ENCODE results near the gene ATOH8. TPM values are rescaled to one million over a fixed set of nuclear protein-coding genes. Genes with fewer than 3 reads are reported as not detected.

Gene ATOH8
- total RNA-seq, 1 experiment from 2014 or later, result 0.81 TPM

GRCh38 chr2:85763132-85763531 is 9.3 kb downstream of the ATOH8 start:
- no peaks in the 10 kb centered on the region for H3K9me3 Mint-ChIP-seq
- H3K27ac Mint-ChIP-seq, result no peak overlapping the region
- no peaks in the 10 kb centered on the region for H3K36me3 Mint-ChIP-seq
- POLR2A ChIA-PET, result no interaction called here
- peaks cover 48% of the 10 kb centered on the region for H3K27me3 Mint-ChIP-seq (ENCODE audit: low read depth)
- TF ChIP-seq JUN (CRISPR knock-in tag; IDR thresholded peaks at IDR 0.05) (no peak), ZNF263 (CRISPR knock-in tag; IDR thresholded peaks at IDR 0.05; ENCODE audit: low read depth) (no peak), IRF2 (CRISPR knock-in tag; IDR thresholded peaks at IDR 0.05; ENCODE audit: borderline replicate concordance, low read depth) (no peak), ELF4 (CRISPR knock-in tag; IDR thresholded peaks at IDR 0.05; ENCODE audit: low read depth) (no peak), ZNF425 (CRISPR knock-in tag; conservative IDR thresholded peaks at IDR 0.05) (no peak), ARID4B (CRISPR knock-in tag; IDR thresholded peaks at IDR 0.05; ENCODE audit: borderline replicate concordance) (no peak), CREB1 (CRISPR knock-in tag; IDR thresholded peaks at IDR 0.05) (no peak), ATF2 (CRISPR knock-in tag; IDR thresholded peaks at IDR 0.05; ENCODE audit: borderline replicate concordance, low read depth) (no peak), GABPB1 (CRISPR knock-in tag; IDR thresholded peaks at IDR 0.05) (no peak), RORB (CRISPR knock-in tag; IDR thresholded peaks at IDR 0.05) (no peak), E2F4 (CRISPR knock-in tag; IDR thresholded peaks at IDR 0.05; ENCODE audit: borderline replicate concordance, low read depth) (no peak), ZNF121 (CRISPR knock-in tag; IDR thresholded peaks at IDR 0.05) (no peak), SMAD4 (CRISPR knock-in tag; IDR thresholded peaks at IDR 0.05) (no peak), PRRX2 (CRISPR knock-in tag; IDR thresholded peaks at IDR 0.05) (no peak), GRHL2 (CRISPR knock-in tag; IDR thresholded peaks at IDR 0.05; ENCODE audit: insufficient replicate concordance, severe bottlenecking) (no peak), ESRRA (CRISPR knock-in tag; IDR thresholded peaks at IDR 0.05; ENCODE audit: borderline replicate concordance) (no peak)
- peaks cover 35% of the 10 kb centered on the region for H3K4me1 Mint-ChIP-seq
- ATAC-seq, result no peak
- no peak overlapping the region for H3K4me3 Mint-ChIP-seq
- CTCF ChIA-PET, result interaction anchor here (2.0 to 8.7 kb wide), 2 partner anchors 9 to 11 kb away, joined by 7 to 64 read pairs; partner anchors contain the start of gene ATOH8
- DNase-seq (ENCODE audit: low spot score), result no peak

- ChIA-PET CTCF (interaction anchor here (2.0 to 8.7 kb wide), 2 partner anchors 8 to 12 kb away, joined by 7 to 64 read pairs; partner anchors contain the start of gene ATOH8), POLR2A (interaction anchor here (0.6 kb wide), 1 partner anchor 10 kb away, joined by 3 read pairs; the partner anchor contains the start of gene ATOH8)
- H3K27me3 Mint-ChIP-seq (ENCODE audit: low read depth), result peaks cover 47% of the 10 kb centered on the region
- no peak for DNase-seq (ENCODE audit: low spot score)
- peaks cover 42% of the 10 kb centered on the region for H3K4me1 Mint-ChIP-seq
- H3K9me3 Mint-ChIP-seq, result no peaks in the 10 kb centered on the region
- H3K4me3 Mint-ChIP-seq, result no peak overlapping the region
- H3K27ac Mint-ChIP-seq, result no peak overlapping the region
- ATAC-seq, result no peak
- no peaks in the 10 kb centered on the region for H3K36me3 Mint-ChIP-seq
- TF ChIP-seq TCF7 (CRISPR knock-in tag; IDR thresholded peaks at IDR 0.05; ENCODE audit: low read depth) (no peak), NFATC4 (CRISPR knock-in tag; IDR thresholded peaks at IDR 0.05) (no peak), SMAD3 (CRISPR knock-in tag; IDR thresholded peaks at IDR 0.05; ENCODE audit: borderline replicate concordance) (no peak), PREB (CRISPR knock-in tag; IDR thresholded peaks at IDR 0.05; ENCODE audit: borderline replicate concordance) (no peak), PRDM15 (CRISPR knock-in tag; IDR thresholded peaks at IDR 0.05) (no peak), ZMAT4 (CRISPR knock-in tag; IDR thresholded peaks at IDR 0.05) (no peak)
Observed at GRCh38 chr2:85763831-85764230, 10.0 kb downstream of the ATOH8 start.
